Endothelial cell of umbilical vein (primary cell): ENCODE data around the gene PLAC8L1. TPM values are rescaled to one million over a fixed set of nuclear protein-coding genes. Genes with fewer than 3 reads are reported as not detected.

ENCODE experiments used
- BruUV-seq: library from RNA; stranded (reverse); fragments of 400-500 nt; replicated peaks from 2 replicates; lab custom pipeline; 2021; lab: Mats Ljungman, UMichigan
- CTCF ChIA-PET: fragments of 300-600, 350-600 bp; sonication (Branson Sonifier 250); formaldehyde crosslinking; loops from one replicate; lab custom pipeline; 2021; ENCODE audit warnings: antibody characterized with exemption, inconsistent platforms; lab: Charles Lee
- POLR2A ChIA-PET: fragments of 300-600, 350-600 bp; sonication (Branson Sonifier 250); formaldehyde crosslinking; loops from one replicate; lab custom pipeline; 2021; ENCODE audit warnings: antibody characterized with exemption, inconsistent platforms; lab: Charles Lee
- DNase-seq: peaks from one replicate; pipeline ENCODE4 v3.0.0-alpha.2; 2011; ENCODE audit warnings: low read depth, low spot score
- FAIRE-seq: peaks from 2 replicates; lab custom pipeline; 2011; peaks lifted over from hg19 to GRCh38; lab: Jason Lieb, UNC
- H2AFZ ChIP-seq: 2 replicates; pipeline ENCODE4 v1.6.0; 2012; ENCODE audit warnings: low read depth, low read length, control low read depth, inconsistent platforms
- H3K27ac ChIP-seq: 2 replicates; pipeline ENCODE4 v1.5.1; 2011; ENCODE audit warnings: low read depth, mild to moderate bottlenecking, control low read depth, low read length, moderate library complexity; ENCODE audit not compliant: insufficient read depth
- H3K27me3 ChIP-seq, 2 experiments: 2 replicates each; pipeline versions ENCODE4 v1.6.0 to v1.6.1; 2011; ENCODE audit warnings: low read length in 2 of 2, mixed read lengths in 1 of 2; ENCODE audit not compliant: control insufficient read depth in 2 of 2, insufficient read depth in 2 of 2
- H3K36me3 ChIP-seq, 2 experiments: 2 replicates in 1 of 2; 3 replicates in 1 of 2; pipeline ENCODE4 v1.5.1; 2011; ENCODE audit warnings: low read length in 2 of 2, mild to moderate bottlenecking in 1 of 2, moderate library complexity in 1 of 2; ENCODE audit not compliant: control insufficient read depth in 2 of 2, insufficient read depth in 2 of 2; ENCODE audit errors: extremely low read depth in 1 of 2
- H3K4me1 ChIP-seq: 3 replicates; pipeline ENCODE4 v1.5.1; 2011; ENCODE audit warnings: mild to moderate bottlenecking, low read length; ENCODE audit not compliant: control insufficient read depth, insufficient read depth; ENCODE audit errors: extremely low read depth
- H3K4me2 ChIP-seq: 2 replicates; pipeline ENCODE4 v1.6.1; 2011; ENCODE audit warnings: low read length, control low read depth, mixed read lengths; ENCODE audit not compliant: insufficient read depth
- H3K4me3 ChIP-seq, 3 experiments: fragments of 200-600 bp in 1 of 3; sonication (generic), shearing (Covaris generic) in 1 of 3; replicated peaks in 1 of 3; 2 replicates each; pipeline ENCODE4 v1.5.1; 2011 to 2016; ENCODE audit warnings: control low read depth in 3 of 3, low read length in 3 of 3, mild to moderate bottlenecking in 2 of 3, inconsistent platforms in 1 of 3, low read depth in 1 of 3, moderate library complexity in 1 of 3; ENCODE audit not compliant: insufficient read depth in 1 of 3
- H3K79me2 ChIP-seq: 2 replicates; pipeline ENCODE4 v1.6.0; 2012; ENCODE audit warnings: low read length, inconsistent platforms; ENCODE audit not compliant: control insufficient read depth, insufficient read depth
- H3K9ac ChIP-seq: replicated peaks from 2 replicates; pipeline ENCODE3; 2011; ENCODE audit warnings: low read length, control low read depth; ENCODE audit not compliant: insufficient read depth; ENCODE audit errors: extremely low read depth
- H3K9me1 ChIP-seq: replicated peaks from 3 replicates; pipeline ENCODE4 v1.6.0; 2011; ENCODE audit warnings: mild to moderate bottlenecking, low read length; ENCODE audit not compliant: control insufficient read depth, insufficient read depth; ENCODE audit errors: extremely low read depth
- H3K9me3 ChIP-seq: replicated peaks from 2 replicates; pipeline ENCODE4 v1.5.1; 2012; ENCODE audit warnings: low read length, inconsistent platforms; ENCODE audit not compliant: control insufficient read depth, insufficient read depth
- H4K20me1 ChIP-seq: replicated peaks from 2 replicates; pipeline ENCODE3; 2011; ENCODE audit warnings: mild to moderate bottlenecking, low read length; ENCODE audit not compliant: control insufficient read depth, insufficient read depth; ENCODE audit errors: extremely low read depth
- CTCF ChIP-seq, 2 donors: IDR thresholded peaks; 1 replicate in 1 of 2; 2 replicates in 1 of 2; pipeline ENCODE4 v1.5.1; 2011; ENCODE audit warnings: low read length in 2 of 2, mild to moderate bottlenecking in 2 of 2, moderate library complexity in 2 of 2, control low read depth in 1 of 2, inconsistent platforms in 1 of 2, low read depth in 1 of 2; ENCODE audit not compliant: insufficient read depth in 1 of 2; ENCODE audit errors: extremely low read depth in 1 of 2
- EZH2 ChIP-seq: IDR thresholded peaks from 2 replicates; pipeline ENCODE4 v1.6.1; 2012; ENCODE audit warnings: borderline replicate concordance, low read depth, mild to moderate bottlenecking, moderate library complexity, low read length, inconsistent platforms; ENCODE audit not compliant: severe bottlenecking
- FOS ChIP-seq: IDR thresholded peaks from 2 replicates; pipeline ENCODE4 v1.6.1; 2011; ENCODE audit warnings: mild to moderate bottlenecking, low read length, moderate library complexity, borderline replicate concordance; ENCODE audit not compliant: insufficient read depth
- GATA2 ChIP-seq: IDR thresholded peaks from 2 replicates; pipeline ENCODE4 v1.7.0; 2011; ENCODE audit warnings: low read depth, mild to moderate bottlenecking, moderate library complexity, mixed read lengths, low read length; ENCODE audit not compliant: insufficient read length, insufficient read depth
- JUN ChIP-seq: IDR thresholded peaks from 2 replicates; pipeline ENCODE4 v1.6.1; 2011; ENCODE audit warnings: borderline replicate concordance, low read depth; ENCODE audit not compliant: insufficient read length, insufficient read depth
- MAX ChIP-seq: IDR thresholded peaks from 2 replicates; pipeline ENCODE4 v1.6.1; 2011; ENCODE audit not compliant: insufficient read depth, insufficient read length
- MYC ChIP-seq: IDR thresholded peaks from one replicate; pipeline ENCODE4 v1.6.1; 2011; ENCODE audit warnings: mild to moderate bottlenecking, low read depth, low read length
- POLR2A ChIP-seq: IDR thresholded peaks from 2 replicates; pipeline ENCODE4 v1.6.1; 2012; ENCODE audit warnings: low read depth, mild to moderate bottlenecking, control low read depth, low read length
- POLR2AphosphoS5 ChIP-seq: IDR thresholded peaks from 2 replicates; pipeline ENCODE4 v1.6.1; 2012; ENCODE audit warnings: low read depth, mild to moderate bottlenecking, control low read depth, low read length, moderate library complexity; ENCODE audit not compliant: insufficient read depth
- dilution Hi-C: fragments of 300-500 bp; cut with MboI; formaldehyde crosslinking; loops from one replicate; pipeline ENCODE4 v1.15.0; 2019; ENCODE audit warnings: low sequenced_read_pairs; ENCODE audit not compliant: extremely low pct_ligation_motif_present
- intact Hi-C: fragments of 100-400 bp; cut with micrococcal nuclease; formaldehyde crosslinking; loops from one replicate; pipeline ENCODE4 v1.10.0; 2022
- polyA plus RNA-seq, 4 experiments: library from polyadenylated mRNA; depleted of rRNA in 3 of 4; stranded (reverse) in 3 of 4; unstranded in 1 of 4; fragments of >200 nt; gene quantifications; 2 replicates each; pipeline versions ENCODE4 v1.2.1 to v1.2.3, GENCODE V29; 2011 to 2012; ENCODE audit warnings: missing spikeins in 1 of 4
- total RNA-seq: library from RNA; stranded (reverse); gene quantifications from 2 replicates; pipeline ENCODE4 v1.2.3, GENCODE V29; 2021

The PLAC8L1 gene
- total and polyA plus RNA-seq, 2 donors (not counting 3 experiments of a cell fraction or from before 2014, with no cell fraction given) = 0.80 to 0.99 TPM

- FAIRE-seq = no peak
- H3K9me1 ChIP-seq = no peaks in the 10 kb centered on the region
- H3K79me2 ChIP-seq = no peaks in the 10 kb centered on the region
- ChIA-PET POLR2A (no interaction called here), CTCF (no interaction called here)
- no peak overlapping the region for H3K9ac ChIP-seq
- no peak overlapping the region for H2AFZ ChIP-seq
- no peaks in the 10 kb centered on the region for H3K4me1 ChIP-seq
- no peak overlapping the region for H3K4me3 ChIP-seq
- no peaks in the 10 kb centered on the region for H4K20me1 ChIP-seq
- DNase-seq = no peak
- H3K27ac ChIP-seq = no peak overlapping the region
- H3K4me2 ChIP-seq = no peak overlapping the region
- H3K9me3 ChIP-seq = no peaks in the 10 kb centered on the region
- no peak for TF ChIP-seq CTCF (IDR thresholded peaks at IDR 0.05; ENCODE audit: extremely low read depth in 1 of 2, insufficient read depth in 1 of 2, low read depth in 1 of 2, low read length in 2 of 2)
- TF ChIP-seq MAX = no peak
- no peak for TF ChIP-seq POLR2A
- no peak for TF ChIP-seq POLR2AphosphoS5
- no peak for TF ChIP-seq MYC
- no peak for TF ChIP-seq FOS
- no peak for TF ChIP-seq EZH2
- TF ChIP-seq JUN = no peak
- TF ChIP-seq GATA2 = no peak
- intact Hi-C loops = no loop called here
- H3K36me3 ChIP-seq = no peaks in the 10 kb centered on the region
- dilution Hi-C loops = no loop called here
- no TSS peak for BruUV-seq
- H3K27me3 ChIP-seq = peaks cover 0 to 6% of the 10 kb centered on the region in 2 experiments
These were observed 23.8 kb downstream of the PLAC8L1 start for GRCh38 chr5:146081556-146081955.
